SK-N-SH (cell line): ENCODE measurements around the gene DYNC2LI1.

Experiments
- TF ChIP-seq, protein P1 (sequence below): fragments of 200-600 bp; sonication (generic); IDR thresholded peaks from 2 replicates; pipeline ENCODE4 v1.6.1; 2017; ENCODE audit warnings: antibody characterized with exemption, mild to moderate bottlenecking, moderate library complexity
- TF ChIP-seq, protein P2 (sequence below): IDR thresholded peaks from 2 replicates; pipeline ENCODE4; 2012

DNA sequence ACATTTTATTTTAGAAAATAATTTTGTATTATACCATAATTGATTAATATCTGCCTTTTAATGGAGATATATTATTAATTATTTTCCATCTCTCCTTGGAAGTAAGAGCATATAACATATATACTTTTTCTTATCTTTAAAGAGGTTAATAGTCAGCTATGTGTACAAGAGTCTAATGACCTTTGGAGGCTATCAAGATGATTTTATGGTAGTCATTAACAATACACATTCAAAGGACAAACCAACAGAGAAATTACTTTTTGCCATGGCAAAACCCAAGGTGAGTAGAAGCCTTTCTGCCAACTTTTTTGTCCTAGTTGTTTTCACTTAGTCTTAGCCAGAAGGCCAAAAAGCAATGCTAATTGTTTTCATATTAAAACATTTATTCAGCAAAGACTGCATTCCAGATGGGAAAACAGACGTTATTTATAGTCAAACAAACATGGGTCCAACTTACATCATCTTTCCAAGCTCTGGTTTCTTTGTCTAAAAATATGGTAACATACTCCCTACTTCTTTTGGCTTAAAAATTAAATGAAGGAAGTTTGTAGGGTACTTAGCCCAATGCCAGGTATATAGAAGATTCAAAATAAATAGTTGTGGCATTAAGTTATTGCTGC lies 9.6 kb upstream of the DYNC2LI1 start:
- TF ChIP-seq, protein P1, sequence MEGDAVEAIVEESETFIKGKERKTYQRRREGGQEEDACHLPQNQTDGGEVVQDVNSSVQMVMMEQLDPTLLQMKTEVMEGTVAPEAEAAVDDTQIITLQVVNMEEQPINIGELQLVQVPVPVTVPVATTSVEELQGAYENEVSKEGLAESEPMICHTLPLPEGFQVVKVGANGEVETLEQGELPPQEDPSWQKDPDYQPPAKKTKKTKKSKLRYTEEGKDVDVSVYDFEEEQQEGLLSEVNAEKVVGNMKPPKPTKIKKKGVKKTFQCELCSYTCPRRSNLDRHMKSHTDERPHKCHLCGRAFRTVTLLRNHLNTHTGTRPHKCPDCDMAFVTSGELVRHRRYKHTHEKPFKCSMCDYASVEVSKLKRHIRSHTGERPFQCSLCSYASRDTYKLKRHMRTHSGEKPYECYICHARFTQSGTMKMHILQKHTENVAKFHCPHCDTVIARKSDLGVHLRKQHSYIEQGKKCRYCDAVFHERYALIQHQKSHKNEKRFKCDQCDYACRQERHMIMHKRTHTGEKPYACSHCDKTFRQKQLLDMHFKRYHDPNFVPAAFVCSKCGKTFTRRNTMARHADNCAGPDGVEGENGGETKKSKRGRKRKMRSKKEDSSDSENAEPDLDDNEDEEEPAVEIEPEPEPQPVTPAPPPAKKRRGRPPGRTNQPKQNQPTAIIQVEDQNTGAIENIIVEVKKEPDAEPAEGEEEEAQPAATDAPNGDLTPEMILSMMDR: no peak
- TF ChIP-seq, protein P2, sequence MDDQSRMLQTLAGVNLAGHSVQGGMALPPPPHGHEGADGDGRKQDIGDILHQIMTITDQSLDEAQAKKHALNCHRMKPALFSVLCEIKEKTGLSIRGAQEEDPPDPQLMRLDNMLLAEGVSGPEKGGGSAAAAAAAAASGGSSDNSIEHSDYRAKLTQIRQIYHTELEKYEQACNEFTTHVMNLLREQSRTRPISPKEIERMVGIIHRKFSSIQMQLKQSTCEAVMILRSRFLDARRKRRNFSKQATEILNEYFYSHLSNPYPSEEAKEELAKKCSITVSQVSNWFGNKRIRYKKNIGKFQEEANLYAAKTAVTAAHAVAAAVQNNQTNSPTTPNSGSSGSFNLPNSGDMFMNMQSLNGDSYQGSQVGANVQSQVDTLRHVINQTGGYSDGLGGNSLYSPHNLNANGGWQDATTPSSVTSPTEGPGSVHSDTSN: no peak
